BLaER1 treated with 17β-estradiol and CSF1 and Interleukin-3, amounts not matched to agents 10 nM and 100 nM (cell line): Measurements from ENCODE around the gene MRPL43.
A peak's percentile ranks its signal among the peaks of the same experiment; 100 is the strongest.

ENCODE experiments used
- H3K27ac ChIP-seq, 11 experiments: shearing (Covaris generic); formaldehyde crosslinking; 2 replicates each; pipeline ENCODE4 v1.8.1; 2022
- H3K27me3 ChIP-seq, 11 experiments: shearing (Covaris generic); formaldehyde crosslinking; 2 replicates each; pipeline ENCODE4 v1.8.1; 2022
- H3K36me3 ChIP-seq, 11 experiments: shearing (Covaris generic); formaldehyde crosslinking; 2 replicates each; pipeline ENCODE4 v1.8.1; 2022
- H3K4me1 ChIP-seq, 10 experiments: shearing (Covaris generic); formaldehyde crosslinking; 2 replicates each; pipeline ENCODE4 v1.8.1; 2022
- H3K4me2 ChIP-seq, 11 experiments: shearing (Covaris generic); formaldehyde crosslinking; 2 replicates each; pipeline ENCODE4 v1.8.1; 2022
- H3K4me3 ChIP-seq, 10 experiments: shearing (Covaris generic); formaldehyde crosslinking; 2 replicates each; pipeline ENCODE4 v1.8.1; 2022
- H3K9ac ChIP-seq, 11 experiments: shearing (Covaris generic); formaldehyde crosslinking; 2 replicates each; pipeline ENCODE4 v1.8.1; 2022
- H3K9me3 ChIP-seq, 11 experiments: shearing (Covaris generic); formaldehyde crosslinking; replicated peaks in 1 of 11; 2 replicates each; pipeline ENCODE4 v1.8.1; 2022
- H4K20me1 ChIP-seq, 11 experiments: shearing (Covaris generic); formaldehyde crosslinking; 2 replicates each; pipeline ENCODE4 v1.8.1; 2022
- Cebpa-rat ChIP-seq, 11 experiments: shearing (Covaris generic); IDR thresholded peaks; 2 replicates each; pipeline ENCODE4 v1.8.1; 2022

Gene MRPL43

GRCh38 chr10:100997360-100998182 lies 10.3 kb upstream of the MRPL43 start:
- no peaks in the 10 kb centered on the region for H3K9me3 ChIP-seq
- peaks cover 18 to 38% (median 30%) of the 10 kb centered on the region in 11 experiments for H3K36me3 ChIP-seq
- H3K4me3 ChIP-seq, result peak overlapping the region; percentile 82 to 93 (median 90)
- H4K20me1 ChIP-seq, result peaks cover 11 to 39% (median 26%) of the 10 kb centered on the region in 11 experiments
- peak overlapping the region; percentile 92 to 99 (median 97) for H3K9ac ChIP-seq
- TF ChIP-seq Cebpa-rat (IDR thresholded peaks at IDR 0.05), result no peak
- peak overlapping the region; percentile 89 to 99 (median 97) for H3K4me2 ChIP-seq
- H3K4me1 ChIP-seq, result peaks cover 30 to 58% (median 49%) of the 10 kb centered on the region in 10 experiments
- H3K27me3 ChIP-seq, result no peaks in the 10 kb centered on the region
- H3K27ac ChIP-seq, result peak overlapping the region; percentile 92 to 98 (median 97)

GRCh38 chr10:100996678-100997359 lies 9.5 kb upstream of the MRPL43 start:
- peak overlapping the region; percentile 92 to 98 (median 97); a peak in 21 of 22 replicates for H3K27ac ChIP-seq

GRCh38 chr10:100995181-100995580 lies 7.9 kb upstream of the MRPL43 start:
- Histone ChIP-seq H3K4me2 (no peak overlapping the region), H3K27ac (0 out of 22 replicates have a peak overlapping the region, but pooled peaks of 1 of the 11 experiments have one; percentile 98), H3K36me3 (peaks cover 29 to 55% (median 48%) of the 10 kb centered on the region in 11 experiments), H3K4me1 (peaks cover 14 to 43% (median 34%) of the 10 kb centered on the region in 10 experiments), H3K9me3 (no peaks in the 10 kb centered on the region), H3K4me3 (no peak overlapping the region), H4K20me1 (peaks cover 0 to 45% (median 25%) of the 10 kb centered on the region in 11 experiments; a peak in 18 of 22 replicates), H3K9ac (peak overlapping the region in 2 of 11 experiments; percentile 23 to 98; a peak in 2 of 22 replicates), H3K27me3 (no peaks in the 10 kb centered on the region)
- TF ChIP-seq Cebpa-rat (IDR thresholded peaks at IDR 0.05), result no peak

More at GRCh38 chr10:100996678-100997359, 9.5 kb upstream of the MRPL43 start:
- Histone ChIP-seq H3K9me3 (no peaks in the 10 kb centered on the region), H3K4me2 (peak overlapping the region; percentile 89 to 99 (median 97)), H3K4me1 (peaks cover 22 to 51% (median 41%) of the 10 kb centered on the region in 10 experiments), H3K36me3 (peaks cover 14 to 38% (median 32%) of the 10 kb centered on the region in 11 experiments), H3K4me3 (peak overlapping the region; percentile 82 to 93 (median 90)), H3K27me3 (no peaks in the 10 kb centered on the region), H3K9ac (peak overlapping the region; percentile 92 to 99 (median 97)), H4K20me1 (peaks cover 4 to 34% (median 18%) of the 10 kb centered on the region in 11 experiments; a peak in 21 of 22 replicates)
- TF ChIP-seq Cebpa-rat (IDR thresholded peaks at IDR 0.05), result no peak

GRCh38 chr10:100993986-100994708 lies 6.8 kb upstream of the MRPL43 start:
- Histone ChIP-seq H4K20me1 (peaks cover 0 to 55% (median 33%) of the 10 kb centered on the region in 11 experiments; a peak in 18 of 22 replicates), H3K4me3 (no peak overlapping the region), H3K36me3 (peaks cover 36 to 65% (median 59%) of the 10 kb centered on the region in 11 experiments), H3K27me3 (no peaks in the 10 kb centered on the region), H3K27ac (no peak overlapping the region), H3K4me1 (peaks cover 24 to 53% (median 45%) of the 10 kb centered on the region in 10 experiments), H3K9ac (peak overlapping the region in 2 of 11 experiments; percentile 18 to 23; a peak in 1 of 22 replicates), H3K9me3 (no peaks in the 10 kb centered on the region), H3K4me2 (no peak overlapping the region)
- no peak for TF ChIP-seq Cebpa-rat (IDR thresholded peaks at IDR 0.05)

- H3K36me3 ChIP-seq, result peaks cover 58 to 85% (median 70%) of the 10 kb centered on the region in 11 experiments
These were observed 1.8 kb upstream of the MRPL43 start for GRCh38 chr10:100989088-100989487.

GRCh38 chr10:100988166-100988565 lies 869 bp upstream of the MRPL43 start:
- no peaks in the 10 kb centered on the region for H3K27me3 ChIP-seq
- peak overlapping the region; percentile 96 to 100 (median 98) for H3K4me2 ChIP-seq
- no peak for TF ChIP-seq Cebpa-rat (IDR thresholded peaks at IDR 0.05)
- peaks cover 0 to 70% (median 39%) of the 10 kb centered on the region in 11 experiments; a peak in 18 of 22 replicates for H4K20me1 ChIP-seq
- H3K4me3 ChIP-seq, result peak overlapping the region; percentile 76 to 95 (median 86)
- H3K36me3 ChIP-seq, result peaks cover 54 to 82% (median 67%) of the 10 kb centered on the region in 11 experiments
- peak overlapping the region; percentile 78 to 88 (median 84) for H3K9ac ChIP-seq
- H3K27ac ChIP-seq, result peak overlapping the region in 10 of 11 experiments; percentile 68 to 88 (median 80); a peak in 19 of 22 replicates
- peaks cover 39 to 50% (median 45%) of the 10 kb centered on the region in 10 experiments for H3K4me1 ChIP-seq
- no peaks in the 10 kb centered on the region for H3K9me3 ChIP-seq

More at GRCh38 chr10:100989088-100989487, 1.8 kb upstream of the MRPL43 start:
- Histone ChIP-seq H3K9ac (peak overlapping the region; percentile 78 to 88 (median 84); a peak in 20 of 22 replicates), H4K20me1 (peaks cover 0 to 79% (median 37%) of the 10 kb centered on the region in 11 experiments; a peak in 18 of 22 replicates), H3K27me3 (no peaks in the 10 kb centered on the region), H3K4me2 (peak overlapping the region; percentile 96 to 100 (median 98)), H3K4me3 (peak overlapping the region in 8 of 10 experiments; percentile 11 to 95 (median 84); a peak in 13 of 20 replicates), H3K27ac (0 out of 22 replicates have a peak overlapping the region, but pooled peaks of 2 of the 11 experiments have one; percentile 82 to 88), H3K4me1 (peaks cover 39 to 50% (median 45%) of the 10 kb centered on the region in 10 experiments), H3K9me3 (no peaks in the 10 kb centered on the region)
- TF ChIP-seq Cebpa-rat (IDR thresholded peaks at IDR 0.05), result no peak

- peaks cover 0 to 65% (median 35%) of the 10 kb centered on the region in 11 experiments; a peak in 16 of 22 replicates for H4K20me1 ChIP-seq
- no peaks in the 10 kb centered on the region for H3K27me3 ChIP-seq
- no peak for TF ChIP-seq Cebpa-rat (IDR thresholded peaks at IDR 0.05)
- peak overlapping the region; percentile 76 to 95 (median 86) for H3K4me3 ChIP-seq
- peak overlapping the region; percentile 96 to 100 (median 98) for H3K4me2 ChIP-seq
- H3K9ac ChIP-seq, result peak overlapping the region; percentile 78 to 88 (median 84)
- no peaks in the 10 kb centered on the region for H3K9me3 ChIP-seq
- H3K4me1 ChIP-seq, result peaks cover 39 to 50% (median 45%) of the 10 kb centered on the region in 10 experiments
- peak overlapping the region; percentile 38 to 88 (median 77); a peak in 21 of 22 replicates for H3K27ac ChIP-seq
- H3K36me3 ChIP-seq, result peaks cover 54 to 82% (median 67%) of the 10 kb centered on the region in 11 experiments
These were observed 370 bp upstream of the MRPL43 start for GRCh38 chr10:100987685-100988049.

- H3K27ac ChIP-seq, result peak overlapping the region; percentile 38 to 88 (median 77); a peak in 18 of 22 replicates
- peaks cover 0 to 56% (median 34%) of the 10 kb centered on the region in 11 experiments; a peak in 16 of 22 replicates for H4K20me1 ChIP-seq
- no peak for TF ChIP-seq Cebpa-rat (IDR thresholded peaks at IDR 0.05)
- peak overlapping the region; percentile 76 to 95 (median 86) for H3K4me3 ChIP-seq
- H3K9me3 ChIP-seq, result no peaks in the 10 kb centered on the region
- no peaks in the 10 kb centered on the region for H3K27me3 ChIP-seq
- peaks cover 39 to 50% (median 45%) of the 10 kb centered on the region in 10 experiments for H3K4me1 ChIP-seq
- peak overlapping the region; percentile 78 to 88 (median 84) for H3K9ac ChIP-seq
- peak overlapping the region; percentile 96 to 100 (median 98) for H3K4me2 ChIP-seq
- H3K36me3 ChIP-seq, result peaks cover 52 to 82% (median 65%) of the 10 kb centered on the region in 11 experiments
These were observed 710 bp downstream of the MRPL43 start for GRCh38 chr10:100986623-100986951.
